HG03565 (cell line): Measurements from ENCODE around the gene CKAP2.
"Not testable (repeated sequence)": the region's sequence is repeated elsewhere in the genome, so short reads cannot be mapped to it uniquely, and the experiment has no call there.

Source experiments
- ATAC-seq: cut with Tn5 transposase; IDR thresholded peaks from one replicate; pipeline ENCODE4 v1.9.1; 2021; ENCODE audit warnings: mild to moderate bottlenecking, moderate library complexity; ENCODE audit not compliant: unreplicated experiment

The CKAP2 gene

GRCh38 chr13:52450793-52451116 is 4.5 kb upstream of the CKAP2 start:
- ATAC-seq, result no peak

- no peak for ATAC-seq
Measured at GRCh38 chr13:52451135-52451804, 4.0 kb upstream of the CKAP2 start.

- no peak for ATAC-seq
Measured at GRCh38 chr13:52452470-52452869, 2.8 kb upstream of the CKAP2 start.

GRCh38 chr13:52454459-52454819 is 839 bp upstream of the CKAP2 start:
- ATAC-seq, result peak; percentile 18

GRCh38 chr13:52455677-52456041 is 381 bp downstream of the CKAP2 start:
- ATAC-seq, result peak; percentile 16

- no peak for ATAC-seq
Measured at GRCh38 chr13:52459668-52460067, 4.4 kb downstream of the CKAP2 start.

- ATAC-seq, result no peak
Measured at GRCh38 chr13:52461265-52461664, 6.0 kb downstream of the CKAP2 start.

GRCh38 chr13:52463526-52463925 is 8.2 kb downstream of the CKAP2 start:
- no peak for ATAC-seq

- ATAC-seq, result not testable (repeated sequence)
Measured at GRCh38 chr13:52468487-52468886, 13.2 kb downstream of the CKAP2 start.

GRCh38 chr13:52480677-52481428 is 25.6 kb downstream of the CKAP2 start:
- ATAC-seq, result not testable (repeated sequence)

GRCh38 chr13:52487078-52487477 is 31.8 kb downstream of the CKAP2 start:
- ATAC-seq, result not testable (repeated sequence)

- ATAC-seq, result not testable (repeated sequence)
Measured at GRCh38 chr13:52488763-52489162, 33.5 kb downstream of the CKAP2 start.

- ATAC-seq, result not testable (repeated sequence)
Measured at GRCh38 chr13:52491015-52491414, 35.7 kb downstream of the CKAP2 start.

GRCh38 chr13:52494241-52494640 is 39.0 kb downstream of the CKAP2 start:
- not testable (repeated sequence) for ATAC-seq

- ATAC-seq, result peak; percentile 92
Measured at GRCh38 chr13:52497979-52498378, 42.7 kb downstream of the CKAP2 start.

- not testable (repeated sequence) for ATAC-seq
Measured at GRCh38 chr13:52502277-52502676, 47.0 kb downstream of the CKAP2 start.

GRCh38 chr13:52505843-52506242 is 50.6 kb downstream of the CKAP2 start:
- not testable (repeated sequence) for ATAC-seq

- ATAC-seq, result not testable (repeated sequence)
Measured at GRCh38 chr13:52509532-52509931, 54.3 kb downstream of the CKAP2 start.

GRCh38 chr13:52510221-52510797 is 55.0 kb downstream of the CKAP2 start:
- ATAC-seq, result not testable (repeated sequence)

GRCh38 chr13:52511598-52511997 is 56.3 kb downstream of the CKAP2 start:
- not testable (repeated sequence) for ATAC-seq

GRCh38 chr13:52513957-52514596 is 58.8 kb downstream of the CKAP2 start:
- not testable (repeated sequence) for ATAC-seq

- not testable (repeated sequence) for ATAC-seq
Measured at GRCh38 chr13:52523323-52523722, 68.0 kb downstream of the CKAP2 start.
